Mammary epithelial cell (primary cell): ENCODE measurements around the gene BAIAP3.

Experiments used
- CTCF ChIP-seq, 2 donors: IDR thresholded peaks in 1 of 2; conservative IDR thresholded peaks in 1 of 2; 2 replicates each; pipeline ENCODE4 v1.5.1; 2011 to 2012; ENCODE audit warnings: inconsistent platforms in 2 of 2, low read length in 2 of 2, mild to moderate bottlenecking in 2 of 2, control low read depth in 1 of 2, low read depth in 1 of 2; ENCODE audit not compliant: insufficient read depth in 1 of 2; ENCODE audit errors: extremely low read depth in 1 of 2
- EZH2 ChIP-seq: IDR thresholded peaks from 2 replicates; pipeline ENCODE4 v1.6.1; 2012; ENCODE audit warnings: low read length, inconsistent platforms, borderline replicate concordance

GRCh38 chr16:1311738-1312466 lies 21.5 kb upstream of the BAIAP3 start:
- TF ChIP-seq CTCF (conservative IDR thresholded peaks at IDR 0.05 in 1 of 2, IDR thresholded peaks at IDR 0.05 in 1 of 2; ENCODE audit: extremely low read depth in 1 of 2, insufficient read depth in 1 of 2, low read depth in 1 of 2, low read length in 2 of 2) (no peak), EZH2 (no peak)
